Measurements from ENCODE around the gene TMEM200B.
"Not testable (repeated sequence)": the region's sequence is repeated elsewhere in the genome, so short reads cannot be mapped to it uniquely, and the experiment has no call there.

Gene TMEM200B

DNA sequence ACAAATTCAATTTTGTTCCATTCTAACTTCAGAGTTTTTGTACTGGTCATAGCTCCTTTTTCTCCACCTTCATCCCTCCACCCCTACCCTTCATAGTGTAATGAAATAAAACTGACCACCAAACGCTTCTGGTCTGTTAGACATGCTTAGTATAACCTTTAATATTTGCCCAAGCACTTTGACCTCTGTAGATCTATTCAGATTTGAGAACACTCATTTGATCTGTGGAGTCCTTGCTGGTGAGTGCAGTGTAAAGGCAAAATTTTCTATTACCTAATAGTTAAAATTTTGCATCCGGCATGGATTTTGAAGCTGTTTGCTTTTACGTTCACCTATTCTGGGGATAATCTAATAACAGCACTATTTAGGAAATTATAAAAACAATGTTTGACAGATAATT is 41.2 kb downstream of the TMEM200B start:
- TF ChIP-seq, protein P1, sequence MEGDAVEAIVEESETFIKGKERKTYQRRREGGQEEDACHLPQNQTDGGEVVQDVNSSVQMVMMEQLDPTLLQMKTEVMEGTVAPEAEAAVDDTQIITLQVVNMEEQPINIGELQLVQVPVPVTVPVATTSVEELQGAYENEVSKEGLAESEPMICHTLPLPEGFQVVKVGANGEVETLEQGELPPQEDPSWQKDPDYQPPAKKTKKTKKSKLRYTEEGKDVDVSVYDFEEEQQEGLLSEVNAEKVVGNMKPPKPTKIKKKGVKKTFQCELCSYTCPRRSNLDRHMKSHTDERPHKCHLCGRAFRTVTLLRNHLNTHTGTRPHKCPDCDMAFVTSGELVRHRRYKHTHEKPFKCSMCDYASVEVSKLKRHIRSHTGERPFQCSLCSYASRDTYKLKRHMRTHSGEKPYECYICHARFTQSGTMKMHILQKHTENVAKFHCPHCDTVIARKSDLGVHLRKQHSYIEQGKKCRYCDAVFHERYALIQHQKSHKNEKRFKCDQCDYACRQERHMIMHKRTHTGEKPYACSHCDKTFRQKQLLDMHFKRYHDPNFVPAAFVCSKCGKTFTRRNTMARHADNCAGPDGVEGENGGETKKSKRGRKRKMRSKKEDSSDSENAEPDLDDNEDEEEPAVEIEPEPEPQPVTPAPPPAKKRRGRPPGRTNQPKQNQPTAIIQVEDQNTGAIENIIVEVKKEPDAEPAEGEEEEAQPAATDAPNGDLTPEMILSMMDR (IDR thresholded peaks at IDR 0.05; ENCODE audit: low read depth, low read length), result no peak
- H3K4me3 ChIP-seq (replicated peaks in 1 of 2; ENCODE audit: low read depth in 2 of 2, low read length in 2 of 2), result no peak overlapping the region
- no peak for DNase-seq (ENCODE audit: low read depth in 2 of 2)

DNA sequence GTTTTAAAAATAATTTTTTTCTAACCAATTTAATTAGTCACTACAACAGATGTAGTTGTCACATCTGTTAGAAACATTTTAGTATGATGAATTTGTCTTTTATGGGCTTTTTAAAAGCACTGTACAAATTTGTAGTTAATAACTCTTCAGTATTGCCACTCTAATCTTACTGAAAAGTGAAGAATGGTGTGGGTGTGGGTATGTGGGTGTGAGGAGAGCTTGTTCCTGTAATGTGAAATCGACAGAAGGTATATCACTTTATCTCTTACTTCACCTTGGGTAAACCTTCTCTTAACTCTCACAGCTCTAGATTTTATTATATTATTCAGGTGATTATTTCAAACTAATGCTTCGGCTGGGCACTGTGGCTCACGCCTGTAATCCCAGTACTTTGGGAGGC is 42.5 kb downstream of the TMEM200B start:
- DNase-seq (ENCODE audit: low read depth in 2 of 2), result no peak
- H3K4me3 ChIP-seq (replicated peaks in 1 of 2; ENCODE audit: low read depth in 2 of 2, low read length in 2 of 2), result no peak overlapping the region
- TF ChIP-seq, protein P1 (IDR thresholded peaks at IDR 0.05; ENCODE audit: low read depth, low read length), result no peak

DNA sequence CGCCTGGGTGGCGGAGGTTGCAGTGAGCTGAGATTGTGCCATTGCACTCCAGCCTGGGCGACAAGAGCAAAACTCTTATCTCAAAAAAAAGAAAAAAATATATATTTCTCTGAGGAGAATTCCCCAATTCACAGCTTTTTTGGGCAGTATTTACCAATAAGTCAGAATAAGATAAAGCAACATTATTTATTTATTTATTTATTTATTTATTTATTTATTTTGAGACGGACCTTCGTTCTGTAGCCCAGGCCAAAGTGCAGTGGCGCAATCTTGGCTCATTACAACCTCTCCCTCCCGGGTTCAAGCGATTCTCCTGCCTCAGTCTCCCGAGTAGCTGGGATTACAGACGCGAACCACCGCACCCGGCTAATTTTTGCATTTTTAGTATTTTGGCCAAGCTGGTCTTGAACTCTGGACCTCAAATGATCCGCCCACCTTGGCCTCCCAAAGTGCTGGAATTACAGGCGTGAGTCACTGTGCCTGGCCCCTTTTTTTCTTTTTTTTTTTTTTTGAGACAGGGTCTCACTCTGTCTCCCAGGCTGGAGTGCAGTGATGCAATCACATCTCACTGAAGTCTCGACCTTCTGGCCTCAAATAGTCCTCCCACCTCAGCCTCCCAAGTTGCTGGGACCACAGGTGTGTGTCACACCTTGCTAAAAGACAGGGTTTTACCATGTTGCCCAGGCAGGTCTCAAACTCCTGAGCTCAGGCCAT is 43.6 kb downstream of the TMEM200B start:
- H3K4me3 ChIP-seq (replicated peaks in 1 of 2; ENCODE audit: low read depth in 2 of 2, low read length in 2 of 2), result not testable (repeated sequence)

DNA sequence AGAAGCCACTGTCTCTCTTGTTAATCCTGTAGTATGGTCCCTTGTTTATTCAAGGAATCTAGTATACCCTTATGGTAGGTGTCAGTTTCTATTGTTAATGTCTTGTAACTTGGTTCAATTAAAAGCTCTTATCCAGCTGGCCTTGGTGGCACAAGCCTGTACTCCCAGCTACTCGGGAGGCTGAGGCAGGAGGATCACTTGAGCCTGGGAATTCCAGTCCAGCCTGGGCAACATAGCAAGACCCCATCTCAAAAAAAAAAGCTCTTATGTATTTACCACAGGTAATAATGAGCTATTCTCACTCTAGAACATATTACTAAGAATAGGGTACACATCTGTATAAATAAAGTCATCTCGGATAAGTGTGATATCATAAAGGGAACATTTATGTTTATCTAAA is 46.5 kb downstream of the TMEM200B start:
- no peak for DNase-seq (ENCODE audit: low read depth in 2 of 2)
- TF ChIP-seq, protein P1 (IDR thresholded peaks at IDR 0.05; ENCODE audit: low read depth, low read length), result no peak
- no peak overlapping the region for H3K4me3 ChIP-seq (replicated peaks in 1 of 2; ENCODE audit: low read depth in 2 of 2, low read length in 2 of 2)

More for the DNA sequence above, 43.6 kb downstream of the TMEM200B start:
- DNase-seq (ENCODE audit: low read depth in 2 of 2), result not testable (repeated sequence)
